DOHH2 (cell line): ENCODE results near the gene BTBD1.

ENCODE experiments used
- H3F3A ChIP-seq: fragments of 200-600 bp; sonication (generic), shearing (Covaris generic); 2 replicates; pipeline ENCODE4 v1.6.0; 2016; ENCODE audit warnings: antibody characterized with exemption, mild to moderate bottlenecking; ENCODE audit not compliant: control insufficient read depth, insufficient read depth
- H3K27ac ChIP-seq: fragments of 200-600 bp; sonication (generic); 2 replicates; pipeline ENCODE4 v1.5.1; 2014; ENCODE audit warnings: low read depth, mild to moderate bottlenecking, low read length, moderate library complexity
- H3K27me3 ChIP-seq: fragments of 200-600 bp; sonication (generic); 2 replicates; pipeline ENCODE4 v1.6.1; 2014; ENCODE audit warnings: mild to moderate bottlenecking, low read length, mixed read lengths; ENCODE audit not compliant: control insufficient read depth
- H3K36me3 ChIP-seq: fragments of 200-600 bp; sonication (generic); 2 replicates; pipeline ENCODE4 v1.6.1; 2014; ENCODE audit warnings: mild to moderate bottlenecking, low read length, moderate library complexity, mixed read lengths; ENCODE audit not compliant: control insufficient read depth
- H3K4me1 ChIP-seq: fragments of 200-600 bp; sonication (generic); 2 replicates; pipeline ENCODE4 v1.6.1; 2014; ENCODE audit warnings: mild to moderate bottlenecking, low read length, mixed read lengths; ENCODE audit not compliant: control insufficient read depth
- H3K4me2 ChIP-seq: fragments of 200-600 bp; sonication (generic); 2 replicates; pipeline ENCODE4 v1.6.0; 2014; ENCODE audit warnings: mild to moderate bottlenecking, low read length, moderate library complexity
- H3K4me3 ChIP-seq: fragments of 200-600 bp; sonication (generic); 2 replicates; pipeline ENCODE4 v1.5.1; 2014; ENCODE audit warnings: mild to moderate bottlenecking, low read length, mixed read lengths
- H3K79me2 ChIP-seq: fragments of 200-600 bp; sonication (generic); 2 replicates; pipeline ENCODE4 v1.6.1; 2014; ENCODE audit warnings: mild to moderate bottlenecking, low read length, mixed read lengths; ENCODE audit not compliant: control insufficient read depth
- H3K9me2 ChIP-seq: fragments of 200-600 bp; sonication (generic); replicated peaks from 2 replicates; pipeline ENCODE4 v1.6.1; 2014; ENCODE audit warnings: mild to moderate bottlenecking, low read length, mixed read lengths; ENCODE audit not compliant: control insufficient read depth
- H3K9me3 ChIP-seq: fragments of 200-600 bp; sonication (generic); 2 replicates; pipeline ENCODE4 v1.6.1; 2014; ENCODE audit warnings: antibody characterized with exemption, low read length, mixed read lengths; ENCODE audit not compliant: control insufficient read depth, insufficient read depth
- H4K20me1 ChIP-seq: fragments of 200-600 bp; sonication (generic); 2 replicates; pipeline ENCODE4 v1.6.0; 2014; ENCODE audit warnings: low read depth, mild to moderate bottlenecking, antibody characterized with exemption, low read length, moderate library complexity; ENCODE audit not compliant: control insufficient read depth, insufficient read depth
- CTCF ChIP-seq: fragments of 200-600 bp; sonication (generic); IDR thresholded peaks from one replicate; pipeline ENCODE4 v1.5.1; 2014; ENCODE audit warnings: antibody characterized with exemption, mild to moderate bottlenecking, low read depth, low read length; ENCODE audit not compliant: poor library complexity, severe bottlenecking
- EZH2phosphoT487 ChIP-seq: fragments of 200-600 bp; sonication (generic); IDR thresholded peaks from 2 replicates; pipeline ENCODE4 v1.6.1; 2017; ENCODE audit warnings: borderline replicate concordance, mild to moderate bottlenecking, antibody characterized with exemption, low read length, moderate library complexity, mixed read lengths

Gene BTBD1

DNA sequence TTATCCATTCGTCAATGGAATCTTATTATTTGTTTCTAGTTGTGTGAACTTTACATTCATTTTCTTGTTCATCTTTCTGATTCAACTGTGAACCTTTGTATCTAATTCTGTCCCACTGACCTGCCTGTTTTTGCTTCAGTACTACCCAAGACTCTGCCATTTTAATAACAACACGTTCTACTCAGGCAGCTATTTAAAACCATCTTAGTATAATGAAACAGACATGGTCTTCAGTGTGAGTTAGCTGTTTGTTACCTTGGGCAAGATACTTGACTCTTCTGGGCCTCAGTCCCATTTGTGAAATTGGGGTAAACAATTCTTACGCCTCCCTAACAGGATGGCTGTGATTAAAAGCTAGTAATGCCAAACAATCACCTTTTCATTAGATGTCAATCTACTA is 1.6 kb downstream of the BTBD1 start:
- H3K4me2 ChIP-seq, result peak overlapping the region; percentile 67
- H3K4me1 ChIP-seq, result peaks cover 50% of the 10 kb centered on the region
- no peak overlapping the region; the same call in 1 of the 2 replicates for H3K27ac ChIP-seq
- H3F3A ChIP-seq, result peaks cover 12% of the 10 kb centered on the region
- H3K9me3 ChIP-seq, result peaks cover 8% of the 10 kb centered on the region
- no peaks in the 10 kb centered on the region for H3K27me3 ChIP-seq
- peak overlapping the region; percentile 82 for H3K4me3 ChIP-seq
- peaks cover 76% of the 10 kb centered on the region for H3K79me2 ChIP-seq
- H4K20me1 ChIP-seq, result peaks cover 47% of the 10 kb centered on the region
- peaks cover 53% of the 10 kb centered on the region for H3K36me3 ChIP-seq
- no peaks in the 10 kb centered on the region for H3K9me2 ChIP-seq
- TF ChIP-seq EZH2phosphoT487, result no peak
- TF ChIP-seq CTCF, result no peak

DNA sequence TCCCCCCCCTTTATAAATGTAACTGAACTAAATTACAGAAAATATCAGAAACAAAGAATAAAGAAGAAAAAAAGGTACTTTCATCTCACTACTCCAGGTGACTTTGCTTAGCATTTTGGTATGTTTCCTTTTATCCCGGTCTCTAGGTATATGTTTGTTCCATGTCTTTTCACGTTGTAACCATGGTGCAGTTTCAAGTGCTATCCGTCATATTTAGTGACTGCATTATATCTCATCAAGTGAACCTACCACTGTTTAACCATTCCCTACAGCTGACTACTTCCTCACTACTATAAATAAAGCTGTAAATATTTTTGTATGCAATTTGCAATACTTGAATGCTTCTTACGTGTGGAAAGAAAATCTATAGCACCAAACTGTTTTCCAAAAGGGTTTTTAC is 2.2 kb downstream of the BTBD1 start:
- Histone ChIP-seq H3K79me2 (peaks cover 82% of the 10 kb centered on the region), H3K4me3 (peak overlapping the region; percentile 82), H3K36me3 (peaks cover 53% of the 10 kb centered on the region), H3K27me3 (no peaks in the 10 kb centered on the region), H3K9me2 (no peaks in the 10 kb centered on the region), H4K20me1 (peaks cover 47% of the 10 kb centered on the region), H3F3A (peaks cover 12% of the 10 kb centered on the region), H3K27ac (no peak overlapping the region), H3K4me1 (peaks cover 50% of the 10 kb centered on the region), H3K4me2 (peak overlapping the region; percentile 67), H3K9me3 (peaks cover 7% of the 10 kb centered on the region)
- TF ChIP-seq CTCF, result no peak
- TF ChIP-seq EZH2phosphoT487, result no peak

DNA sequence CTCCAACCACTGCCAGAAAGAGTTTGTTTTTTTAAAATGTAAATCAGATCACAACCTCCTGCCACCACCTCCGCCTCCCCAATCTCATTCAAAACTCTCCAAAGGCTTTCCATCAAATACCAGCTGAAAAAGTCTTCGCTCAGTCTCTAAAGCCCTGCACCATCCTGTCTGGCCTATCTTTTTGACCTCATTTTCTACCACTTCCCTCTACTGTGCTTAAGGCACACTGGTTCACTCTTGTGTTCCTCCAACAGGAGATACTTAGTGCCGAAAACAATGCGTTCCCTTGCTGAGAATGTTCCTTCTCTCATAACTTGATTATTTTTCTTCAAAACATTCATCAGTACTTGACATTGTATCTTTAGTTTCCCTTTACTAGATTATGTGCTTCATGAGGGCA is 3.5 kb downstream of the BTBD1 start:
- Histone ChIP-seq H4K20me1 (peaks cover 47% of the 10 kb centered on the region), H3K36me3 (peaks cover 60% of the 10 kb centered on the region), H3K4me3 (peak overlapping the region; percentile 82), H3K79me2 (peaks cover 95% of the 10 kb centered on the region), H3K9me3 (no peaks in the 10 kb centered on the region), H3F3A (peaks cover 12% of the 10 kb centered on the region), H3K4me1 (peaks cover 50% of the 10 kb centered on the region), H3K4me2 (peak overlapping the region; percentile 67), H3K27me3 (no peaks in the 10 kb centered on the region), H3K9me2 (no peaks in the 10 kb centered on the region), H3K27ac (peak overlapping the region; percentile 12; the same call in 1 of the 2 replicates)
- TF ChIP-seq CTCF, result no peak
- no peak for TF ChIP-seq EZH2phosphoT487

DNA sequence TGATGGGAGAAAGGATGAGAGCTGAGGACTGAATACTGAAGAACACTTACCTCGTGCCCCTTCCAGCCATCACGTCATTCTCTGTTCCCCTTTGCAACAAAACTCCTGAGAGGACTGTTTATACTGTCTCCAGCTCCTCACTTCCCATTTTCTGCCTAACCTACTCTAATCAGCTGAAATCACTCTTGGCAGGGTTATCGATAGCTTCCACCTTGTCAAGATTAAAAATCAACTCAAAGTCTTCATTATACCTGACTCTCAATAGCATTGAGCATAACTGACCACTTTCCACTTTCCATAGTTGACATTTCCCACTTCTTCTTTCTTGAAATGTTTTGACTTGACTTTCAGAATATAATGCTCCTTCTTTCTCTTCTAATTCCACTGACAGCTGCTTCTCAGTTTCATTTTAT is 4.3 kb downstream of the BTBD1 start:
- Histone ChIP-seq H3K27ac (peak overlapping the region; percentile 12; the same call in 1 of the 2 replicates), H3K9me2 (no peaks in the 10 kb centered on the region), H3K4me3 (peak overlapping the region; percentile 82), H3F3A (peaks cover 9% of the 10 kb centered on the region; the same call in 1 of the 2 replicates), H4K20me1 (peaks cover 47% of the 10 kb centered on the region), H3K4me1 (peaks cover 45% of the 10 kb centered on the region), H3K4me2 (peak overlapping the region; percentile 67), H3K79me2 (peaks cover 100% of the 10 kb centered on the region), H3K36me3 (peaks cover 64% of the 10 kb centered on the region), H3K9me3 (no peaks in the 10 kb centered on the region), H3K27me3 (no peaks in the 10 kb centered on the region)
- TF ChIP-seq EZH2phosphoT487 (no peak), CTCF (no peak)
